K562 (cell line): Measurements from ENCODE around the gene BMF. TPM values are rescaled to one million over a fixed set of nuclear protein-coding genes. Genes with fewer than 3 reads are reported as not detected.

Experiments
- CSDE1 ChIP-seq, 2 experiments: fragments of 450-650 bp; IDR thresholded peaks; 2 replicates each; pipeline ENCODE4 v1.6.1; 2016; ENCODE audit warnings: mild to moderate bottlenecking in 1 of 2
- GATAD2B ChIP-seq: fragments of 450-650 bp; IDR thresholded peaks from 2 replicates; pipeline ENCODE4 v1.6.1; 2017; ENCODE audit warnings: mild to moderate bottlenecking, borderline replicate concordance
- HMG20A ChIP-seq: fragments of 450-650 bp; formaldehyde crosslinking; conservative IDR thresholded peaks from 2 replicates; pipeline ENCODE4 v1.4.0; 2020; ENCODE audit warnings: mild to moderate bottlenecking, mixed read lengths
- HMG20B ChIP-seq: fragments of 250-450 bp; sonication (Bioruptor Pico); IDR thresholded peaks from 2 replicates; pipeline ENCODE4 v1.5.0; 2021; ENCODE audit warnings: mild to moderate bottlenecking
- MEF2A ChIP-seq: IDR thresholded peaks from 2 replicates; pipeline ENCODE4 v1.6.1; 2011; ENCODE audit warnings: low read depth, mild to moderate bottlenecking, low read length, moderate library complexity; ENCODE audit not compliant: control insufficient read depth
- PCBP1 ChIP-seq: fragments of 200-400 bp; formaldehyde crosslinking; IDR thresholded peaks from 2 replicates; pipeline ENCODE4 v1.6.1; 2018; ENCODE audit warnings: mild to moderate bottlenecking, low read depth, low read length; ENCODE audit not compliant: poor library complexity, severe bottlenecking
- POLR2H ChIP-seq: IDR thresholded peaks from 2 replicates; pipeline ENCODE4 v1.6.1; 2016; ENCODE audit warnings: missing genetic modification characterization, low read depth, mild to moderate bottlenecking, control low read depth, missing compliant biosample characterization, moderate library complexity
- RBM14 ChIP-seq: fragments of 200-400 bp; formaldehyde crosslinking; IDR thresholded peaks from 2 replicates; pipeline ENCODE4 v1.6.1; 2018; ENCODE audit warnings: low read depth, mild to moderate bottlenecking, low read length, moderate library complexity, borderline replicate concordance; ENCODE audit not compliant: insufficient read depth
- SMARCA4 ChIP-seq: fragments of 450-650 bp; IDR thresholded peaks from 2 replicates; pipeline ENCODE4 v1.6.1; 2016
- TCF15 ChIP-seq: fragments of 250-450 bp; sonication (Bioruptor Pico); IDR thresholded peaks from 2 replicates; pipeline ENCODE4 v1.8.0; 2022; ENCODE audit warnings: moderate library complexity, mild to moderate bottlenecking, inconsistent platforms
- ZKSCAN8 ChIP-seq: fragments of 200-800 bp; sonication (Bioruptor generic); IDR thresholded peaks from 2 replicates; pipeline ENCODE4 v1.6.1; 2016; ENCODE audit warnings: missing genetic modification characterization, missing compliant biosample characterization
- ZNF551 ChIP-seq: fragments of 250-450 bp; sonication (Bioruptor Pico); IDR thresholded peaks from 2 replicates; pipeline ENCODE4 v1.5.0; 2021; ENCODE audit warnings: mild to moderate bottlenecking, moderate library complexity
- ZNF707 ChIP-seq: fragments of 250-450 bp; sonication (Bioruptor Pico); conservative IDR thresholded peaks from 2 replicates; pipeline ENCODE4 v1.8.0; 2022; ENCODE audit warnings: inconsistent platforms, mild to moderate bottlenecking, moderate library complexity
- ZNF780A ChIP-seq: fragments of 250-450 bp; sonication (Bioruptor Pico); IDR thresholded peaks from 2 replicates; pipeline ENCODE4 v1.5.0; 2021; ENCODE audit warnings: mild to moderate bottlenecking
- polyA plus RNA-seq, 8 experiments: library from polyadenylated mRNA; depleted of rRNA in 4 of 8; stranded (reverse) in 5 of 8; unstranded in 3 of 8; fragments of >200 nt; fragmentation: Nextera tagmentation in 2 of 8; fragmentation: Illumina TruSeq in 1 of 8; extraction: Ambion mirVana in 2 of 8; extraction: Trizol in 1 of 8; gene quantifications; 2 replicates each; pipeline versions ENCODE4 v1.2.1 to v1.2.3, GENCODE V29; 2011 to 2014; ENCODE audit warnings: inconsistent platforms in 1 of 8, missing spikeins in 1 of 8
- total RNA-seq, 7 experiments: library from RNA; depleted of rRNA in 6 of 7; stranded (reverse); fragments of >200 nt in 6 of 7; fragmentation: Illumina TruSeq in 2 of 7; extraction: Trizol in 2 of 7; gene quantifications; 2 replicates each; pipeline versions ENCODE4 v1.2.1 to v1.2.3, GENCODE V29; 2011 to 2021; ENCODE audit warnings: low replicate concordance in 1 of 7
- TF ChIP-seq, protein P1 (sequence below): fragments of 250-450 bp; sonication (Bioruptor Pico); IDR thresholded peaks from 2 replicates; pipeline ENCODE4 v1.4.0; 2020
- TF ChIP-seq, protein P2 (sequence below): sonication (generic); formaldehyde crosslinking; IDR thresholded peaks from 2 replicates; pipeline ENCODE4 v1.8.0; 2023; ENCODE audit warnings: mild to moderate bottlenecking, missing genetic modification reagents

BMF gene
- total and polyA plus RNA-seq, 9 of the 15 experiments (the other 6 are each of a cell fraction or from before 2014, with no cell fraction given) = 0.25 to 0.91 (median 0.59) TPM; not detected in 2

DNA sequence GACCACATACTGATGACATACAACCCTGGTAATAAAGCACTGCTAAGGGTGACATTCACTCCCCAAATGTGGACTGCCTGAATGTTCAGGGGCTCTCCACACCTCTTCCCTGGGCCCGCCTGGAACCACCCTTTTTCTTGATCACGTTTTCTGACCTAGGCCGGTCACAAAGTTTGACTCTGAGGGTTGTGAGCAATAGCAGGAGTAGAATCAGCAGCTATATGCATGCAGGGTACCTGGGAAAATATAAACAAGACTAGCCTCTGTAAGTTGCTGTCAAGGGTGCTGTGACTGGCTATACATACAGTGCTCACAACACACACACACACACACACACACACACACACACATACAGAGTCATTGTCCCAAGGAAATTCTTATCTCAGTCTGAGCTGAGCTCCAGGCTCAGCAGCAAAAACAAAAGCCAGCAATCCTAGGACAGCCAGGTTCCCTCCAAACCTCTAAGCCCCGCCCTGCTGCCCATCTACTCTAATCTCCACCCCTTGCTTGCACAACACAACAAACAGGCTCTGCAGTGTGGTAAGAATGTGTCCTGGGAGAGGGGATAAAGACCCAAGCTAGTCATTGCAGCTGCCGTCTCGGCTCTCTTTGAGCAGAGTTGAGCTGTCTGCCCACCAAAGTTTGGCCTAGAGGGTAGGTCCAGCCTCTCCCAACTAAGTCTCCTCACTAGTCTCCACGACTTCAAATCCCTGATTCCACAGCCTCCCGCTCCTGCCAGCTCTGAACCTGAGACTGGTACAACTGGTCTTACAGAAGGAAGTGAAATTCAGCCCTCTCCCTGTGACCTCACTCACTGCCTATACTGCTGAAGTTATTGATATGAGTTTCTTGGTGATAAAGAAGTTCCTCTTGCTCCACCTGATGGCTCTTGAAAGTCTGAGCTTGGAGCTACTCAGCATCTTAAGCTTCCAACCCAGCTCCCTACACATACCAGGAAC lies 2.2 kb downstream of the BMF start (continued):
- TF ChIP-seq HMG20B (CRISPR knock-in tag) = no peak
- no peak for TF ChIP-seq HMG20A (CRISPR knock-in tag)
- TF ChIP-seq ZNF780A (CRISPR knock-in tag) = no peak
- TF ChIP-seq ZNF551 (CRISPR knock-in tag) = no peak
- peak; percentile 74; the same call in 1 of the 2 replicates for TF ChIP-seq TCF15 (CRISPR knock-in tag)
- TF ChIP-seq, protein P1, sequence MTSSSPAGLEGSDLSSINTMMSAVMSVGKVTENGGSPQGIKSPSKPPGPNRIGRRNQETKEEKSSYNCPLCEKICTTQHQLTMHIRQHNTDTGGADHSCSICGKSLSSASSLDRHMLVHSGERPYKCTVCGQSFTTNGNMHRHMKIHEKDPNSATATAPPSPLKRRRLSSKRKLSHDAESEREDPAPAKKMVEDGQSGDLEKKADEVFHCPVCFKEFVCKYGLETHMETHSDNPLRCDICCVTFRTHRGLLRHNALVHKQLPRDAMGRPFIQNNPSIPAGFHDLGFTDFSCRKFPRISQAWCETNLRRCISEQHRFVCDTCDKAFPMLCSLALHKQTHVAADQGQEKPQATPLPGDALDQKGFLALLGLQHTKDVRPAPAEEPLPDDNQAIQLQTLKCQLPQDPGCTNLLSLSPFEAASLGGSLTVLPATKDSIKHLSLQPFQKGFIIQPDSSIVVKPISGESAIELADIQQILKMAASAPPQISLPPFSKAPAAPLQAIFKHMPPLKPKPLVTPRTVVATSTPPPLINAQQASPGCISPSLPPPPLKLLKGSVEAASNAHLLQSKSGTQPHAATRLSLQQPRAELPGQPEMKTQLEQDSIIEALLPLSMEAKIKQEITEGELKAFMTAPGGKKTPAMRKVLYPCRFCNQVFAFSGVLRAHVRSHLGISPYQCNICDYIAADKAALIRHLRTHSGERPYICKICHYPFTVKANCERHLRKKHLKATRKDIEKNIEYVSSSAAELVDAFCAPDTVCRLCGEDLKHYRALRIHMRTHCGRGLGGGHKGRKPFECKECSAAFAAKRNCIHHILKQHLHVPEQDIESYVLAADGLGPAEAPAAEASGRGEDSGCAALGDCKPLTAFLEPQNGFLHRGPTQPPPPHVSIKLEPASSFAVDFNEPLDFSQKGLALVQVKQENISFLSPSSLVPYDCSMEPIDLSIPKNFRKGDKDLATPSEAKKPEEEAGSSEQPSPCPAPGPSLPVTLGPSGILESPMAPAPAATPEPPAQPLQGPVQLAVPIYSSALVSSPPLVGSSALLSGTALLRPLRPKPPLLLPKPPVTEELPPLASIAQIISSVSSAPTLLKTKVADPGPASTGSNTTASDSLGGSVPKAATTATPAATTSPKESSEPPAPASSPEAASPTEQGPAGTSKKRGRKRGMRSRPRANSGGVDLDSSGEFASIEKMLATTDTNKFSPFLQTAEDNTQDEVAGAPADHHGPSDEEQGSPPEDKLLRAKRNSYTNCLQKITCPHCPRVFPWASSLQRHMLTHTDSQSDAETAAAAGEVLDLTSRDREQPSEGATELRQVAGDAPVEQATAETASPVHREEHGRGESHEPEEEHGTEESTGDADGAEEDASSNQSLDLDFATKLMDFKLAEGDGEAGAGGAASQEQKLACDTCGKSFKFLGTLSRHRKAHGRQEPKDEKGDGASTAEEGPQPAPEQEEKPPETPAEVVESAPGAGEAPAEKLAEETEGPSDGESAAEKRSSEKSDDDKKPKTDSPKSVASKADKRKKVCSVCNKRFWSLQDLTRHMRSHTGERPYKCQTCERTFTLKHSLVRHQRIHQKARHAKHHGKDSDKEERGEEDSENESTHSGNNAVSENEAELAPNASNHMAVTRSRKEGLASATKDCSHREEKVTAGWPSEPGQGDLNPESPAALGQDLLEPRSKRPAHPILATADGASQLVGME (CRISPR knock-in tag) = no peak
- TF ChIP-seq ZNF707 (CRISPR knock-in tag) = no peak
- no peak for TF ChIP-seq PCBP1
- TF ChIP-seq POLR2H (tag) = no peak
- no peak for TF ChIP-seq GATAD2B
- peak; percentile 86 for TF ChIP-seq SMARCA4
- TF ChIP-seq CSDE1 (IDR thresholded peaks at IDR 0.05) = no peak
- TF ChIP-seq, protein P2, sequence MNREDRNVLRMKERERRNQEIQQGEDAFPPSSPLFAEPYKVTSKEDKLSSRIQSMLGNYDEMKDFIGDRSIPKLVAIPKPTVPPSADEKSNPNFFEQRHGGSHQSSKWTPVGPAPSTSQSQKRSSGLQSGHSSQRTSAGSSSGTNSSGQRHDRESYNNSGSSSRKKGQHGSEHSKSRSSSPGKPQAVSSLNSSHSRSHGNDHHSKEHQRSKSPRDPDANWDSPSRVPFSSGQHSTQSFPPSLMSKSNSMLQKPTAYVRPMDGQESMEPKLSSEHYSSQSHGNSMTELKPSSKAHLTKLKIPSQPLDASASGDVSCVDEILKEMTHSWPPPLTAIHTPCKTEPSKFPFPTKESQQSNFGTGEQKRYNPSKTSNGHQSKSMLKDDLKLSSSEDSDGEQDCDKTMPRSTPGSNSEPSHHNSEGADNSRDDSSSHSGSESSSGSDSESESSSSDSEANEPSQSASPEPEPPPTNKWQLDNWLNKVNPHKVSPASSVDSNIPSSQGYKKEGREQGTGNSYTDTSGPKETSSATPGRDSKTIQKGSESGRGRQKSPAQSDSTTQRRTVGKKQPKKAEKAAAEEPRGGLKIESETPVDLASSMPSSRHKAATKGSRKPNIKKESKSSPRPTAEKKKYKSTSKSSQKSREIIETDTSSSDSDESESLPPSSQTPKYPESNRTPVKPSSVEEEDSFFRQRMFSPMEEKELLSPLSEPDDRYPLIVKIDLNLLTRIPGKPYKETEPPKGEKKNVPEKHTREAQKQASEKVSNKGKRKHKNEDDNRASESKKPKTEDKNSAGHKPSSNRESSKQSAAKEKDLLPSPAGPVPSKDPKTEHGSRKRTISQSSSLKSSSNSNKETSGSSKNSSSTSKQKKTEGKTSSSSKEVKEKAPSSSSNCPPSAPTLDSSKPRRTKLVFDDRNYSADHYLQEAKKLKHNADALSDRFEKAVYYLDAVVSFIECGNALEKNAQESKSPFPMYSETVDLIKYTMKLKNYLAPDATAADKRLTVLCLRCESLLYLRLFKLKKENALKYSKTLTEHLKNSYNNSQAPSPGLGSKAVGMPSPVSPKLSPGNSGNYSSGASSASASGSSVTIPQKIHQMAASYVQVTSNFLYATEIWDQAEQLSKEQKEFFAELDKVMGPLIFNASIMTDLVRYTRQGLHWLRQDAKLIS (CRISPR knock-in tag) = no peak
- no peak for TF ChIP-seq RBM14
- no peak for TF ChIP-seq ZKSCAN8 (CRISPR knock-in tag)
- TF ChIP-seq MEF2A = no peak
